HepG2 (cell line): Measurements from ENCODE around the gene GFER. TPM values are rescaled to one million over a fixed set of nuclear protein-coding genes. Genes with fewer than 3 reads are reported as not detected.

Experiments used
- BCL3 ChIP-seq: sonication (generic); formaldehyde crosslinking; IDR thresholded peaks from 2 replicates; pipeline ENCODE4 v1.5.1; 2020; ENCODE audit warnings: mild to moderate bottlenecking, missing genetic modification reagents, moderate library complexity
- BRCA1 ChIP-seq: sonication (generic); formaldehyde crosslinking; IDR thresholded peaks from 2 replicates; pipeline ENCODE4 v1.4.0; 2020; ENCODE audit warnings: missing genetic modification reagents
- CCDC6 ChIP-seq: sonication (generic); formaldehyde crosslinking; IDR thresholded peaks from 2 replicates; pipeline ENCODE4 v1.8.1; 2022; ENCODE audit warnings: mild to moderate bottlenecking, missing genetic modification reagents, moderate library complexity
- KLF11 ChIP-seq: IDR thresholded peaks from 2 replicates; pipeline ENCODE4 v1.6.1; 2016; ENCODE audit warnings: missing compliant biosample characterization
- MAFG ChIP-seq: sonication (generic); formaldehyde crosslinking; IDR thresholded peaks from 2 replicates; pipeline ENCODE4 v1.5.1; 2020; ENCODE audit warnings: mild to moderate bottlenecking, missing genetic modification reagents
- PHF21A ChIP-seq: sonication (generic); formaldehyde crosslinking; IDR thresholded peaks from 2 replicates; pipeline ENCODE4 v1.5.0; 2020; ENCODE audit warnings: mild to moderate bottlenecking, missing genetic modification reagents
- RBFOX2 ChIP-seq: fragments of 200-400 bp; formaldehyde crosslinking; IDR thresholded peaks from 2 replicates; pipeline ENCODE4 v1.6.1; 2017; ENCODE audit warnings: low read depth, mild to moderate bottlenecking, low read length
- REST ChIP-seq, 2 experiments: IDR thresholded peaks; 2 replicates each; pipeline ENCODE4 v1.6.1; 2011 to 2012; ENCODE audit warnings: low read length in 2 of 2, borderline replicate concordance in 1 of 2, low read depth in 1 of 2, mild to moderate bottlenecking in 1 of 2, moderate library complexity in 1 of 2
- SP2 ChIP-seq: sonication (generic); formaldehyde crosslinking; IDR thresholded peaks from 2 replicates; pipeline ENCODE4 v1.5.1; 2020; ENCODE audit warnings: mild to moderate bottlenecking, missing genetic modification reagents
- ZNF33B ChIP-seq: sonication (generic); formaldehyde crosslinking; IDR thresholded peaks from 2 replicates; pipeline ENCODE4 v1.5.1; 2020; ENCODE audit warnings: mild to moderate bottlenecking, missing genetic modification reagents
- ZNF687 ChIP-seq: sonication (generic); formaldehyde crosslinking; IDR thresholded peaks from 2 replicates; pipeline ENCODE4 v1.5.1; 2020; ENCODE audit warnings: mild to moderate bottlenecking, missing genetic modification reagents, moderate library complexity
- ZNF841 ChIP-seq: sonication (generic); formaldehyde crosslinking; IDR thresholded peaks from 2 replicates; pipeline ENCODE4 v1.8.1; 2023; ENCODE audit warnings: missing genetic modification reagents, borderline replicate concordance
- ZXDC ChIP-seq: sonication (generic); formaldehyde crosslinking; IDR thresholded peaks from 2 replicates; pipeline ENCODE4 v1.5.0; 2020; ENCODE audit warnings: mild to moderate bottlenecking, missing genetic modification reagents
- polyA plus RNA-seq, 8 experiments: library from polyadenylated mRNA; depleted of rRNA in 3 of 8; stranded (reverse) in 7 of 8; unstranded in 1 of 8; fragments of >200 nt; fragmentation: Illumina TruSeq in 4 of 8; extraction: Trizol in 4 of 8; gene quantifications; 2 replicates each; pipeline versions ENCODE4 v1.2.1 to v1.2.3, GENCODE V29; 2011 to 2016; ENCODE audit warnings: low read depth in 4 of 8, missing spikeins in 1 of 8, mixed read lengths in 1 of 8; ENCODE audit not compliant: insufficient read depth in 1 of 8
- total RNA-seq, 5 experiments: library from RNA; depleted of rRNA; stranded (reverse); fragments of >200 nt; fragmentation: Illumina TruSeq; extraction: Trizol; gene quantifications; 2 replicates each; pipeline ENCODE4 v1.2.3, GENCODE V29; 2016; ENCODE audit warnings: low read depth in 1 of 5

GFER gene
- total and polyA plus RNA-seq, 2 of the 13 experiments (the other 11 are each of a cell fraction or from before 2014, with no cell fraction given) = 28.6 to 71.7 TPM

- peak; percentile 58; the same call in 1 of the 2 replicates for TF ChIP-seq BCL3 (CRISPR knock-in tag)
- TF ChIP-seq KLF11 (CRISPR knock-in tag) = no peak
- no peak for TF ChIP-seq REST (IDR thresholded peaks at IDR 0.05; ENCODE audit: borderline replicate concordance in 1 of 2, low read depth in 1 of 2, low read length in 2 of 2)
- TF ChIP-seq SP2 (CRISPR knock-in tag) = no peak
- no peak for TF ChIP-seq MAFG (CRISPR knock-in tag)
- TF ChIP-seq ZXDC (CRISPR knock-in tag) = no peak
- peak; percentile 86 for TF ChIP-seq ZNF687 (CRISPR knock-in tag)
- no peak for TF ChIP-seq CCDC6 (CRISPR knock-in tag)
- TF ChIP-seq ZNF33B (CRISPR knock-in tag) = no peak
- no peak for TF ChIP-seq PHF21A (CRISPR knock-in tag)
- no peak for TF ChIP-seq ZNF841 (CRISPR knock-in tag)
- no peak for TF ChIP-seq BRCA1 (CRISPR knock-in tag)
- peak; percentile 61 for TF ChIP-seq RBFOX2
Measured at GRCh38 chr16:2003827-2004641, 20.0 kb downstream of the GFER start (continued).
